Activated T-helper 1 cell treated with anti-CD3 and anti-CD28 coated beads, Interleukin-12 subunit alpha, Interleukin-12 subunit beta, Interleukin-2, Interleukin-4 antibody, amounts not matched to agents 30 ng/mL and 10 ng/mL and 1 ng/mL, durations not matched to agents 14 hours and 24 hours and 36 hours (primary cell): ENCODE results near the gene EMB. TPM values are rescaled to one million over a fixed set of nuclear protein-coding genes. Genes with fewer than 3 reads are reported as not detected.
"Not testable (repeated sequence)": the region's sequence is repeated elsewhere in the genome, so short reads cannot be mapped to it uniquely, and the experiment has no call there.

ENCODE experiments used
- DNase-seq: peaks from one replicate; pipeline ENCODE4 v3.0.0; 2021; ENCODE audit warnings: low spot score
- H3K27ac Mint-ChIP-seq: one replicate; pipeline ENCODE4 v1.8.0; 2021; ENCODE audit warnings: mild to moderate bottlenecking, mixed read lengths
- H3K27me3 Mint-ChIP-seq: one replicate; pipeline ENCODE4 v1.8.0; 2022; ENCODE audit warnings: mild to moderate bottlenecking, moderate library complexity, mixed read lengths; ENCODE audit not compliant: insufficient read depth
- H3K36me3 Mint-ChIP-seq: one replicate; pipeline ENCODE4 v1.8.0; 2021; ENCODE audit warnings: low read depth, mixed read lengths
- H3K4me1 Mint-ChIP-seq: one replicate; pipeline ENCODE4 v1.8.0; 2021; ENCODE audit warnings: low read depth, mixed read lengths
- H3K4me3 Mint-ChIP-seq: one replicate; pipeline ENCODE4 v1.8.0; 2021; ENCODE audit warnings: mild to moderate bottlenecking, moderate library complexity, mixed read lengths
- H3K9me3 Mint-ChIP-seq: one replicate; pipeline ENCODE4 v1.8.0; 2021; ENCODE audit warnings: mixed read lengths
- intact Hi-C: fragments of 100-400 bp; cut with micrococcal nuclease; formaldehyde crosslinking; loops from one replicate; pipeline ENCODE4 v1.15.1; 2024
- total RNA-seq: library from RNA; stranded (reverse); gene quantifications from 2 replicates; pipeline ENCODE4 v1.2.3, GENCODE V29; 2022

The EMB gene, protein sequence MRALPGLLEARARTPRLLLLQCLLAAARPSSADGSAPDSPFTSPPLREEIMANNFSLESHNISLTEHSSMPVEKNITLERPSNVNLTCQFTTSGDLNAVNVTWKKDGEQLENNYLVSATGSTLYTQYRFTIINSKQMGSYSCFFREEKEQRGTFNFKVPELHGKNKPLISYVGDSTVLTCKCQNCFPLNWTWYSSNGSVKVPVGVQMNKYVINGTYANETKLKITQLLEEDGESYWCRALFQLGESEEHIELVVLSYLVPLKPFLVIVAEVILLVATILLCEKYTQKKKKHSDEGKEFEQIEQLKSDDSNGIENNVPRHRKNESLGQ
- total RNA-seq = 80.6 and 81.8 TPM in 2 replicates

DNA sequence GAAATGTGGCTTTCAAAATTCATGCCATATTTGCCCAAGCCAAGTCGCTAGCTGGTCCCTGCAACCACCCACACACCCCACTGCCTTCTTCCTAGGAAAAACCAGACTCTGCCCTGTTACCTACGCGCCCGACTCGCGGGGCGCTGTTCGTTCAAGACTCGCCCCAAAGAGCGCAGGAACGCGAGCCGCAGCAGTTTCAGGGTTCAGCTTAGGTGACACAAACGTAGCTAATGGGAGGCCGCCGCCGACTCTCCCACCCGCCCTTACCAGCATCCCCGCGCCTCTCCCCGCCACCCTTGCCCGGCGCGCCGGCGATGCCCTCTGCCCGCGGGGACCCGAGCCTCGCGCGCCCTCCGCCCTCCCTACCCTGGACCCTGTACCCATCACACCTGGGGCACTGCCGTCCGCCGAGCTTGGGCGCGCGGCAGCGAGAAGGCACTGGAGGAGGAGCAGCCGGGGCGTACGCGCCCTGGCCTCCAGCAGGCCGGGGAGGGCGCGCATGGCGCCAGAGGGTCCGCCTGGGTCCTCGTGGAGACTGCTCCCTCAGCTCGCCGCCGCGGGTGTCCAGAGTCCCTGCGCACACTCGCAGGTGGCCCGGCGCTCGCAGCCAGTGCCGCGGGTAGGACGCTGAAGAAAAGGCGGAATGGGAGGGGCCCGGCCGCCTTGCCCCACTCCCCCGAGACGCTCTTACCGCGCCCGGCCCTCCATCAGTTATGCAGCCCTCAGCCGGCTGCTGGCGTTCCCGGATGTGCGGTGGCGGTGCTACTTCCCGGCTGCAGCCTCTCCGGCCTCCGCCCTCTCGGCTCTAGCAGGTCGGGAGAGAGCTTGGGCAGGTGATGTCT, at the start of gene EMB:
Gene EMB, minus strand, starts transcription at position 638 of the 842 bp plus-strand sequence. Its CDS starts 137 bp downstream, at position 501.
- intact Hi-C loops = loop anchor here (1.0 to 2.0 kb wide), 9 partner anchors 14 to 310 kb away; partner anchors contain the start of gene PARP8
- Mint-ChIP-seq H3K4me3 (peak within 1 kb of the TSS; percentile 94), H3K4me1 (peaks cover 65% of the 10 kb centered on the region), H3K27ac (peak within 1 kb of the TSS; percentile 97), H3K36me3 (peaks cover 19% of the 10 kb centered on the region), H3K9me3 (no peaks in the 10 kb centered on the region), H3K27me3 (peaks cover 2% of the 10 kb centered on the region)
- DNase-seq = peak; percentile 72

DNA sequence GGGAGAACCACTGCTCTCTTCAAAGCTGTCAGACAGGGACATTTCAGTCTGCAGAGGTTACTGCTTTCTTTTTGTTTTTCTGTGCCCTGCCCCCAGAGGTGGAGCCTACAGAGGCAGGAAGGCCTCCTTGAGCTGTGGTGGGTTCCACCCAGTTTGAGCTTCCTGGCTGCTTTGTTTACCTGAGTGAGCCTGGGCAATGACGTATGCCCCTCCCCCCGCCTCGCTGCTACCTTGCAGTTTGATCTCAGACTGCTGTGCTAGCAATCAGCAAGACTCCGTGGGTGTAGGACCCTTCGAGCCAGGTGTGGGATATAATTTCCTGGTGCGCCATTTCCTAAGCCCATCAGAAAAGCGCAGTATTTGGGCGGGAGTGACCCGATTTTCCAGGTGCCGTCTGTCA, 48.4 kb upstream of the EMB start:
- peaks cover 22% of the 10 kb centered on the region for H3K36me3 Mint-ChIP-seq
- H3K27ac Mint-ChIP-seq, intact Hi-C loops, H3K27me3 Mint-ChIP-seq: not testable (repeated sequence)
- peak; percentile 43 for DNase-seq
- peaks cover 25% of the 10 kb centered on the region for H3K4me1 Mint-ChIP-seq
- peaks cover 42% of the 10 kb centered on the region for H3K9me3 Mint-ChIP-seq
- peak overlapping the region; percentile 45 for H3K4me3 Mint-ChIP-seq

DNA sequence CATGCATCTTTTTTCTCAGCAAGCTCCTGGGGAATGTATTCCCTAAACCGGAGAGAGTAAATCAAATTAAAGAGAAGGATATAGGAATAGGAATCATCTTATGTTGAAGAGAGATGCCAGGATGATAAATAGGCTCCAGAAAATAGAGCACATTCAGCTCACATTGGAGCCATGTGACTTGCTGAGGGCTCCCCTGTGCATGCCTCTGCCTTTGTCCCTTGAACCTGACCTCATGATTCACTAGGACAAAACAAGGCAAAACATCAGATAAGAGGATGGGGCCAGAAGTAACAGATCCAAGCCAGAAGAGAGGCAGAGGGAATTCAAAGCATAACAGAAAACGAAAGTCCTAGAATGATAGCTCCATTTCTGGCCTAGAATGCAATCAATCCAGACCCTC, 37.7 kb upstream of the EMB start:
- H3K9me3 Mint-ChIP-seq = peaks cover 20% of the 10 kb centered on the region
- not testable (repeated sequence) for H3K4me3 Mint-ChIP-seq, H3K27me3 Mint-ChIP-seq, H3K27ac Mint-ChIP-seq, DNase-seq
- peaks cover 34% of the 10 kb centered on the region for H3K4me1 Mint-ChIP-seq
- intact Hi-C loops = loop anchor here (5.0 kb wide), 1 partner anchor 34 kb away; no protein-coding TSS in a partner anchor
- H3K36me3 Mint-ChIP-seq = peaks cover 11% of the 10 kb centered on the region

DNA sequence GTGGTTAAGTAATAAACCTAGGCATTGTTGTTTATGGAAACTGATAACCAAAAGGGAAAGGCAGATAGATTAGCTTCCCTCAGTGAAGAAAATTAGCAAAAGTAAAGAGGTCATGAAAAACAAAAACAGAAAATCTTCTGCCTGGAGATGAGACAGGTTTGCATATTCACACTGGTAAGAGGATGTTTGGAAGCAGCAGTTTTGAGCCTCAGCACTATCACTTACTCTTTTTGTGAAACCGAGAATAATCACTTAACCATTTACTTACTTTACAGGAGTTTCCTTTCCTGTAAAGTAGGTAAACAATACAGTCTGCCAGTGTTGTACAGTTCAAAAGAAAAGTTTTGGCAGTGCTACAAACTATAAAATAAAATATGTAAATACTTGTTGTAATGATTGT, 35.5 kb upstream of the EMB start:
- no peak for DNase-seq
- peaks cover 12% of the 10 kb centered on the region for H3K36me3 Mint-ChIP-seq
- no peaks in the 10 kb centered on the region for H3K27me3 Mint-ChIP-seq
- H3K4me1 Mint-ChIP-seq = peaks cover 34% of the 10 kb centered on the region
- H3K9me3 Mint-ChIP-seq = peaks cover 18% of the 10 kb centered on the region
- H3K4me3 Mint-ChIP-seq = peak overlapping the region; percentile 15
- H3K27ac Mint-ChIP-seq = no peak overlapping the region
- intact Hi-C loops = loop anchor here (2.0 to 5.0 kb wide), 3 partner anchors 24 to 36 kb away; partner anchors contain the start of gene EMB

DNA sequence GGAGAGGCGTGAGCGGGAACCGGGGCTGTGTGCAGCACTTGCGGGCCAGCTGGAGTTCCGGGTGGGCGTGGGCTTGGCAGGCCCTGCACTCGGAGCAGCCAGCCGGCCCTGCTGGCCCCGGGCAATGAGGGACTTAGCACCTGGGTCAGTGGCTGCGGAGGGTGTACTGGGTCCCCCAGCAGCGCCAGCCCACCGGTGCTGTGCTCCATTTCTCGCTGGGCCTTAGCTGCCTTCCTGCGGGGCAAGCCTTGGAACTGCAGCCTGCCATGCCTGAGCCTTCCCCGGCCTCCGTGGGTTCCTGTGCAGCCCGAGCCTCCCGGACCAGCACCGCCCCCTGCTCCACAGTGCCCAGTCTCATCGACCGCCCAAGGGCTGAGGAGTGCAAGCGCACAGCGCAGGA, 23.9 kb upstream of the EMB start:
- H3K27ac Mint-ChIP-seq, H3K27me3 Mint-ChIP-seq, intact Hi-C loops, H3K36me3 Mint-ChIP-seq, H3K4me1 Mint-ChIP-seq, H3K4me3 Mint-ChIP-seq, DNase-seq: not testable (repeated sequence)
- peaks cover 15% of the 10 kb centered on the region for H3K9me3 Mint-ChIP-seq

DNA sequence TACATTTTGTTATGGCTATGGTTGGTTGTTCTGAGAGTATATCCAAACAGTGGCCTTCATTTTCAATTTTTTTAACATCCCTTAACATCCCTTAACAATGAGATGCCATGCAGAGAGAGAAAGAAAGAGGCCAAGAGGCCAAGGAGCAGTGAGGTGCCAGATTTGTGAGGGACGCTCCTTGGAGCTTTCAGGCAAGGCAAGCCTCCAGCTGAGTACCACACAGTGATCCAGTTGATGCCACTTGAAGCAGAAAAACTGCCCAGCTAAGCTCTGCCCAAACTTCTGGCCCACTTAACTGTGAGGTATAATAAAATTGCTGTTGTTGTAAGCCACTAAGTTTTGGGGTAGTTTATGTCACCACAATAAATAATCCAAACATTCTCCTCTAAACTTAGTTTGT, 22.6 kb upstream of the EMB start:
- no peak for DNase-seq
- intact Hi-C loops = no loop called here
- Mint-ChIP-seq H3K27ac (no peak overlapping the region), H3K27me3 (no peaks in the 10 kb centered on the region), H3K4me1 (peaks cover 4% of the 10 kb centered on the region), H3K36me3 (peaks cover 2% of the 10 kb centered on the region), H3K4me3 (no peak overlapping the region), H3K9me3 (peaks cover 17% of the 10 kb centered on the region)

DNA sequence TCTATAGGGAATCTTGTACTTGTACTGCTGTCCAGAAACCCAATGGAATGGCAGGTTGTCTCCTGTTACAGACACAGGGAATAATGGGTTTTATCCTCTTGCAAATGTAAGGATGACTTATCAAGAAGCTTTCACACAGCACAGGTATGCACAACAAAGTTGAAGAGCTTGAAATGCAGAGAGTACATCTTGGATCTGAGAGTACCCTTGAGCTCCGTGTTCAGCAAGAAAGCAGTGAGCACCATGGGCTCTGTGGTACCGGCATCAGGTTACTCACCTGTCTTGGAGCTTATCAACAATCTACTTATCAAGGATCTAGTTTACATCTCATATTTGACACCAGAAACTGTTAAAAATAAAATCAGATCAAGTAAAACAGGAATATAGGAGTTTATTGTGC, 22.0 kb upstream of the EMB start:
- Mint-ChIP-seq H3K4me1 (peaks cover 9% of the 10 kb centered on the region), H3K4me3 (no peak overlapping the region), H3K36me3 (peaks cover 2% of the 10 kb centered on the region), H3K9me3 (peaks cover 12% of the 10 kb centered on the region), H3K27ac (no peak overlapping the region), H3K27me3 (no peaks in the 10 kb centered on the region)
- intact Hi-C loops = no loop called here
- no peak for DNase-seq

DNA sequence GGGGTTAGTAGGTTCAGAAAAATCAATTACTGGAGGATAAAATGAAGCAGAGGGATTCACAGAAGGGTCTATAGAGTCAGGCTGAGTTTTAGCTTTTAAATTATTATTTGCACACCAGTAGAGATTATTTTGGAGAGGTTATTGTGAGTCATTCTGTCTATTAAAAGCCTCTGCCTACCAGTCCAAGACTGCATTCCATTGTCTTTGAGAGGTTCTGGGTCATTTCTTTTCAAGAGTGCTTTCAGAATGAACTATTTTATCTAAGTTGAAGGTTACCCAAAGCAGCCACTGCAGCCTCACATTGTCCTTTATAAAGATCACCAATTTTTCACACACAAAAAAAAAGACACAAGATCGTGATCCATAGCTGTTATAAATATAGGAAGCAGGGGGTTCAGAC, 21.5 kb upstream of the EMB start:
- intact Hi-C loops, H3K27me3 Mint-ChIP-seq, H3K36me3 Mint-ChIP-seq, H3K27ac Mint-ChIP-seq, DNase-seq, H3K4me3 Mint-ChIP-seq: not testable (repeated sequence)
- H3K9me3 Mint-ChIP-seq = peaks cover 15% of the 10 kb centered on the region
- peaks cover 13% of the 10 kb centered on the region for H3K4me1 Mint-ChIP-seq

DNA sequence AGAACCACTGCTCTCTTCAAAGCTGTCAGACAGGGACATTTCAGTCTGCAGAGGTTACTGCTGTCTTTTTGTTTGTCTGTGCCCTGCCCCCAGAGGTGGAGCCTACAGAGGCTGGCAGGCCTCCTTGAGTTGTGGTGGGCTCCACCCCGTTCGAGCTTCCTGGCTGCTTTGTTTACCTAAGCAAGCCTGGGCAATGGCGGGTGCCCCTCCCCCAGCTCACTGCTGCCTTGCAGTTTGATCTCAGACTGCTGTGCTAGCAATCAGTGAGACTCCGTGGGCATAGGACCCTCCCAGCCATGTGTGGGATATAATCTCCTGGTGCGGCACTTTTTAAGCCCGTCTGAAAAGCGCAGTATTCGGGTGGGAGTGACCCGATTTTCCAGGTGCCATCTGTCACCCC, 17.3 kb upstream of the EMB start:
- peaks cover 16% of the 10 kb centered on the region for H3K4me1 Mint-ChIP-seq
- H3K27ac Mint-ChIP-seq, H3K27me3 Mint-ChIP-seq, H3K4me3 Mint-ChIP-seq, intact Hi-C loops: not testable (repeated sequence)
- peaks cover 11% of the 10 kb centered on the region for H3K36me3 Mint-ChIP-seq
- peak; percentile 20 for DNase-seq
- H3K9me3 Mint-ChIP-seq = peaks cover 36% of the 10 kb centered on the region

DNA sequence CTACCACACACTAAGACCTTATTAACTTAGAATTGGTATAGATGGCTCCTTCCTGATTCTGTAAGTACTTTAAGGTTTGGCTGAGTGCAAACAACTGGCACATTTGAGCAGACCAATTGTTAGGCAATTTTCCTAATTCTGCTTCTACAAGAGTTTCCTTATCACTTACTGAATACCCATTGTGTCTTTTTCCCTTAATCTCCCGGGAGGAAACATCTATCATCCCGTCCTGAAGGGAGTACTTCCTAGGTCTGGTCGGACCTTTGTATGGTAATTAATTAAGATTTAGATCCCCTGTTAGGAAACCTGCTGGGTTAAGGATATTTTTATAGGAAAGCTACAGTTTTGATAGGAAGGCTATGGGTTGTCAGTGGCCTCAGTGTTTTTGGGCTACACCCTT, 8.2 kb upstream of the EMB start:
- H3K27me3 Mint-ChIP-seq = not testable (repeated sequence)
- H3K4me1 Mint-ChIP-seq = peaks cover 41% of the 10 kb centered on the region

DNA sequence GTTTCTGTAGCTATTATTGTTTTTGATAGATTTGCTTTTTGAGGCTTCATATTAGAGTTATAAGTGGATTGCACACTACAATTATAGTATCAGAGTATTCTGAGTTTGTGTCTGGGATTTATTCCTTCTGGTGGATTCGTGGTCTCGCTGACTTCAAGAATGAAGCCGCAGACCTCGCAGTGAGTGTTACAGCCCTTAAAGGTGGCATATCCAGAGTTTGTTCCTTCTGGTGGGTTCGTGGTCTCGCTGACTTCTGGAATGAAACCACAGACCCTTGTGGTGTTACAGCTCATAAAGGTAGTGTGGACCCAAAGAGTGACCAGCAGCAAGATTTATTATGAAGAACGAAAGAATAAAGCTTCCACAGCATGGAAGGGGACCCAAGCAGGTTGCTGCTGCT, 6.9 kb upstream of the EMB start:
- Mint-ChIP-seq H3K36me3 (no peaks in the 10 kb centered on the region), H3K9me3 (peaks cover 35% of the 10 kb centered on the region), H3K27me3 (no peaks in the 10 kb centered on the region), H3K27ac (no peak overlapping the region), H3K4me1 (peaks cover 46% of the 10 kb centered on the region), H3K4me3 (no peak overlapping the region)
- intact Hi-C loops = no loop called here
- no peak for DNase-seq

More for the DNA sequence above, 8.2 kb upstream of the EMB start:
- H3K36me3 Mint-ChIP-seq, H3K27ac Mint-ChIP-seq, intact Hi-C loops, DNase-seq, H3K4me3 Mint-ChIP-seq: not testable (repeated sequence)
- peaks cover 47% of the 10 kb centered on the region for H3K9me3 Mint-ChIP-seq

DNA sequence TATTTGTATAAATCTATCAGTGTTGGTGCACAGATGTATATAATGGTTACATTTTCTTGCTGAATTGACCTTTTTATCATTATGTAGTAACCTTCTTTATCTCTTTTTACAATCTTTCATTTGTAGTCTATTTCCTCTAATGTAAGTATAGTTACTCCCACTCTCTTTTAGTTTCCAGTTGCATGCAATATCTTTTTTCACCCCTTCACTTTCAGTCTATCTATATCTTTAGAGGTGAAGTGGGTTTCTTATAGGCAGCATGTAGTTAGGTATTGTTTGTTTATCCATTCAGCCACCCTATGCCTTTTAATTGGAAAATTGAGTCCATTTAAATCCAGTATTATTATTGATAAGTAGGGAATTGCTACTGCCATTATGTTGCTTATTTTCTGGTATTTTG, 6.1 kb upstream of the EMB start:
- H3K9me3 Mint-ChIP-seq = peaks cover 30% of the 10 kb centered on the region
- peaks cover 53% of the 10 kb centered on the region for H3K4me1 Mint-ChIP-seq
- no peaks in the 10 kb centered on the region for H3K36me3 Mint-ChIP-seq
- intact Hi-C loops = no loop called here
- no peak for DNase-seq
- no peak overlapping the region for H3K4me3 Mint-ChIP-seq
- H3K27me3 Mint-ChIP-seq = no peaks in the 10 kb centered on the region
- H3K27ac Mint-ChIP-seq = no peak overlapping the region
